GM12873 (cell line): Measurements from ENCODE around the gene C1RL.

Source experiments
- CTCF ChIP-seq: IDR thresholded peaks from 2 replicates; pipeline ENCODE4 v1.5.1; 2012; ENCODE audit warnings: low read depth, mild to moderate bottlenecking, moderate library complexity, low read length, control low read depth; ENCODE audit not compliant: insufficient read depth; ENCODE audit errors: missing control alignments

The C1RL gene

GRCh38 chr12:7059780-7060179, 49.2 kb downstream of the C1RL start:
- TF ChIP-seq CTCF = no peak

DNA sequence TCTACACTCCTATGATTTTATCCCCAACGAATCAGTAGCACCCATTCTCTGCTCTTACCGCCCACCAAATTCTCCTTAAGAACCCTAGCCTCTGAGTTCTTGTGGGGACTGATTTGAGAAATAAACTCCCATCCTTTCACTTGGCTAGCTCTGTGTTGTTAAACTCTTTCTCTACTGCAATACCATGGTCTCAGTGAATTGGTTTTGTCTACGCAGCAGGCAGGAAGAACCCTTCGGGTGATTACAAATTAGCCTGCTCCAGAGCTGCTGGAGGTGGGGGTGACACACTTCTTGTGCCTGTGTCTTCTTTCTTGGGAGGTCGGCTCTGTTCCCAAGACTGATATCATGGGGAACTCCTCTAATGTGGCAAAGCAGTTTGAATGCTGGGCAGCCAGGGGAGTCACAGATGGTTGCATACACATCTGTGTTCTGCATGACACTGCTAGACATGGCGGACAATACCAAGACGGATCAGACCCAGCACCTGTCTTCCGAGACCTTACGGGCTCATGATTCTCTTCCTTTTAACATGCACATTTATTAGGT, 50.1 kb downstream of the C1RL start:
- TF ChIP-seq CTCF = no peak

DNA sequence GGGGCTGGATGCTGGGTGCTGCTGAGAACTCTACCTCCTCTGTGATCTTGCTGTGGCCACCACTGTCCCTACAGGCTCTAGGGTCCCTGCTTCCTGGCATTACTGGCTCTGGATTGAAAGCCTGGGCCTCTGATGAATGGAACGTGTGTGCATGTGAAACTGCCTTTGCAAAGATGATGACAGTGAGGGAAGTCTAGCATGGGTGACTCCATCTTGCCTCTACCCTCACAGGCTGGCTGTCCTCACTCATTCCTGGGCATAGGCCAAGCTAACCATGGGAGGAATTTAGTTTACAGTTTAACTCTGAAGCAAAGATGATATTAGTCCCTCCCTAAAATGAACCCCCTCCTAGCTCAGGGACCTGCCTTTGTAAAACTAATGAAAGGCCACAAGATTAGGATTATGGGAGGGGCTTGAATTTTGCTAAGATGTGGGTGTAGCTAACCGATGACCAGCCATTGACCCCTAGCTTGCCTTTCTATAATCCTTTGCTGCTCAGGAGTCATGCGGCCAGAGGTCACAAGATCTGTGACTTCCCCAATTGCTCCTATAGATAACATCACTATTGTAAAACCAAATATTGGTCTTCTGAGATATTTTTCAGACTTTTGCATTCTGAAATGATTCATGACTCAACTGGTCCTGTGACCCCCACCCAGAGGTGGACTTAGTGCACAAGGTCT, 50.7 kb downstream of the C1RL start:
- TF ChIP-seq CTCF = no peak

- no peak for TF ChIP-seq CTCF
Observed at GRCh38 chr12:7054925-7055324, 54.1 kb downstream of the C1RL start.

- TF ChIP-seq CTCF = no peak
Observed at GRCh38 chr12:7047306-7047705, 61.7 kb downstream of the C1RL start.

DNA sequence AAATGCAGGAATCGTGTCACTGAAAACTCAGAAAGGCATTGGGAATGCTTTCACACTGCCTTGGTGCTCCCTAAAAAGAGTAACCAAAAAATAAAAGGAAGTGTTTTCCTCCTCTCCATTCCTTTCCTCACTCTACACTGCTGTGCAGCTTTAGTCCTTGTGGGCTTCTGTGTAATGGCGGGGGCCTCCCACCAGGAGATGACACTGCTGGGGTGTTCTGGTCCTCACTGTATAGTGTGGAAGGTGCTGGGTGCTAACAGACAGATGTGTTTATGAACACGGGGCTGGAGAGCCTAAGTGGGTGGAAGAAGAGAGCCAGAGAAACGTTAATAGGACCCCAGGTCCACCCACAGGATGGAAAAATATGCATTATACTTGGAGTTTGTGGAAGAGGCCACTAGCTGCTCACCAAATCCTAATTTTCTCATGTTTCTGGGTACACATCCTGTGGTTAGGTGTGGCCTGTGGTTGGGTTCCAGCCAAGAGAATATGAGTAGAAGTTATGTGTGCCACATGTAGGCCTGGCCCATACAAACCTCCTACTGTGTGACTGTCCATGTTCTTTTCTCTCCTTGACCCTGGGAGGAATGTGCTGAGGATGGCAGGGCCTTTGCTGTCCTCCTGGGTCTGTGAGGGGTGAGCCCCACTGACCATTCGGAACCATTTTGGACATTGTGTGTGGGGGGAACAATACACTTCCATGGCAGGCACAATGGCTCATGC, 62.5 kb downstream of the C1RL start:
- no peak for TF ChIP-seq CTCF

- no peak for TF ChIP-seq CTCF
Observed at GRCh38 chr12:7045913-7046312, 63.1 kb downstream of the C1RL start.
